Kidney tubule cell (primary cell): ENCODE data around the gene CFAP74.

ENCODE experiments used
- DNase-seq: peaks from one replicate; pipeline ENCODE4 v3.0.0-alpha.2; 2018; ENCODE audit warnings: low spot score

Gene CFAP74

DNA sequence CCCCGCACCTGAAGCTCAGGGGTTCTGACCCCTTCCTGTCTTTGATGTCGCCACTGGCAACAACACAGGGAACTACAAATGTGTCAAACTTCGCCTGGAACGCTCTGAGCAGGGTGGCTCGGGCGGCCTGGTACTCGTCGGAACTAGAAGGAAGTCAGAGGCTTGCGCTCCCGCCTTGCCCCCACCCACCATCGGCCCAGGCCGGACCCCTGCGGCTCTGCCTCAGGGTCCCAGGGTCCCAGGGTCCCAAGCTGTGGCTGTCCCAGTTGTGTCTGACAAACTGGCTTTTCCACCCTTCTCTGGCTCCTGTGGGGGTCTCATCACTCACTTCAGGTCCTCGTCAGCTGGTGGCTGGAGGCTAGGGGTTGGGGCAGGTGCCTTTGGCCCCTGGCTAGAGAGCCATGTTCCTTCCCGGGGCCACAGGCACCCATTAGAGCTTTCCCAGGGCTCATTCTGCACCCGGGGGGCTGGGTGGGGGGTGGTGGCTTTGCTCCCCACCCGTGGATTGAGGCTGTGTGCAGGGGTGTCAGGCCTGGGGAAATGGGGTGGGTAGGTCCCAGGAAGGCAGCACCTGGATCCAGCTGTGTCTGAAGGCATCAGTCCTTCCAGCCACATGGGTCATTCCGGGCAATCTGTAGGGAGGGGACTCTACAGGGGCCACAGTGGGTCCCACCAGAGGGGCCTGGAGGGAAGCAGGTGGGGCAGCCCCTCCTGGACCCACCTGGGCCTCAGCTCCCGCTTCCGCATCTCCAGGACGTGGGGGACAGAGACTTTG lies 76.5 kb downstream of the CFAP74 start:
- no peak for DNase-seq

DNA sequence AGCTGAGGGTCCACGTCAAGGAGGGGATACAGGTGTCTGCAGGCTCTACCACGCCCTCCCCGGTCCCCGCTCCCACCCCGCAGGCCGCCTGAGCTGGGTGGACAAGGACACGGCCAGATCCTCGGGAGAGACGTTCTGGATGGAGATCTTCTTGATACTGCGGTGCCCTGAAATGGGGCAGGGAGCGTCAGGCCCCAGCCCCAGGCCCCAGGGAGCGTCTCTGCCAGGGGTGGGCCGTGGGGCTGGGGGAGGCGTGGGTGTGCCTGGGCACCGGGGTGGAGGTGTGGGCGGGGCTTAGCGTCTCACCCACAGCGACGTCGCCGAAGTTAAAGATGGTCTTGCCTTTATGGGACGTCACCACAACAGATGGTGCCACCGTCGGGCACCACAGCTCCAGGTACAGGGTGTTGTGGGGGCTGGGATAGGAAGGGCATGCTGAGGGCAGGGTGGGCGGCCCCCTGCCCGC lies 77.2 kb downstream of the CFAP74 start:
- DNase-seq: no peak

DNA sequence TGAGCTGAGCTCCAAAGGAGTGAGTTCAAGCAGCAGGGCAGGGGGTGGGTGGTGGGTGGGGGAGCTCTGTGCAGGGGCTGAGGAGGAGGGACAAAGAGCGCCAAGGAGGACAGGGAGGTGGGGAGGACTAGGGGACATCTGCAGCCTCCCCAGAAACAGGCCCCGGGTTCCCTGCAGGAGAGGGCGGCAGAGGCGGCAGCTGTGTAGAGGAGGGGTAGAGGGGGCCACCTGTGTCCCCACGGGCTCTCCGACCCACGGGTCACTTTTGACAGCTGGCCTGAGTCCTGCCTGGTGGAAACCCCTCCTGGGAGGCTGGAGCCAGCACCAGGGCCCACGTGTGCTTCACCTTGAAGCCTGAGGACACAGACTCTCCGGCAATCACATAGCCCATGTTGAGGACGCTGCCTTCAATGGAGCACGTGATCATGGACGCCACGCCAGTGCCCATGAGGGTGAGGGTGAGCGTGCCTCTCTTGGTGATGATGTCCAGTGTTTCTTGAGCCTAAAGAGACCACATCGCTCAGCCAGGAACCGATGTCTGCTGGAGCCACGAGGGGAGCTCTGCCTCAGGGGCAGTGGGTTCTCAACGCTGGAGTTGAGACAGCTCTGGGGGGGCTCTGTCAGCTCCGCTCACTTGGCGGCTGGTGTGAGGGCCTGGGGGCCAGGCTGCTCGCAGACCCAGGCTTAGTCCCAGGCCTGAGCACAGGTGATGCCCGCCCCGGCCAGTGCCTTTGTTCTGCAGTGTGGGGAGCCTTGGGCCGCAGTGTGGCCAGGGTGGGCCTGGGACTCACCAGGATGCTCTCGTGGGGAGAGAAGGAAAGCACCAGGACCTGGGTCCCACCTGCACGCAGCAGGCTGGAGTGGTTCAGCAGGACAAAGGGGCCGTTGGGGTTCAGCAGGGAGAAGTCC lies 77.9 kb downstream of the CFAP74 start:
- DNase-seq: no peak

DNA sequence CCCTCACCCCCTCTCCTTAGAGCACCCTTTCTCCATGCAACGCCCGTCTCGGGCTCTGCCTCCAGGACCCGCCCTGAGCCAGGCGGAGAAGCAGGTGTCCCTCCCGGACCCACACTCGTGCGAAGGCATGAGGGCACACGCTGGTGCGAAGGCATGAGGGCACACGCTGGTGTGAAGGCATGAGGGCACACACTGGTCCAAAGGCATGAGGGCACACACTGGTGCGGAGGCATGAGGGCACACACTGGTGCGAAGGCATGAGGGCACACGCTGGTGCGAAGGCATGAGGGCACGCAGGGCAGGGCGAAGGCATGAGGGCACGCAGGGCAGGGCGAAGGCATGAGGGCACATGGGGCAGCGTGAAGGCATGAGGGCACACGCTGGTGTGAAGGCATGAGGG lies 78.7 kb downstream of the CFAP74 start:
- no peak for DNase-seq

DNA sequence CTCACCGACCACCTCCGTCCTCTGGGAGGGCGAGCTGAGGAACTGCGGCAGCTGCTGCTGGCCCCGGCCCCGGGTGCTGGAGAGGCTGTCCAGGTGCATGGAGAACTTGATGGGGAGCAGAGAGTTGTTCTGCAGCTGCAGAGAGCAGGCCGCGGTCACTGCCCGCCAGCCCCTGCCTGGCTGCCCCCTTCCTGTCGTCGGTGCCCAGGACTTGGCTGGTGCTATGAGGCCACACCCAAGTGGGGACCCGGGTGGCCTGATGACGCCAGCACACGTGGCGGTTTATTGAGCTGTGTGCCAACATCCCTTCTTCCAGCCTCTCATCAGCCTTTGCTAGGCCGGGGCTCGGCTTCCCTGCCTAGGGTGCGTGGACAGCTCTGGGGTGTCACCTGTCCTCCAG lies 79.2 kb downstream of the CFAP74 start:
- no peak for DNase-seq

DNA sequence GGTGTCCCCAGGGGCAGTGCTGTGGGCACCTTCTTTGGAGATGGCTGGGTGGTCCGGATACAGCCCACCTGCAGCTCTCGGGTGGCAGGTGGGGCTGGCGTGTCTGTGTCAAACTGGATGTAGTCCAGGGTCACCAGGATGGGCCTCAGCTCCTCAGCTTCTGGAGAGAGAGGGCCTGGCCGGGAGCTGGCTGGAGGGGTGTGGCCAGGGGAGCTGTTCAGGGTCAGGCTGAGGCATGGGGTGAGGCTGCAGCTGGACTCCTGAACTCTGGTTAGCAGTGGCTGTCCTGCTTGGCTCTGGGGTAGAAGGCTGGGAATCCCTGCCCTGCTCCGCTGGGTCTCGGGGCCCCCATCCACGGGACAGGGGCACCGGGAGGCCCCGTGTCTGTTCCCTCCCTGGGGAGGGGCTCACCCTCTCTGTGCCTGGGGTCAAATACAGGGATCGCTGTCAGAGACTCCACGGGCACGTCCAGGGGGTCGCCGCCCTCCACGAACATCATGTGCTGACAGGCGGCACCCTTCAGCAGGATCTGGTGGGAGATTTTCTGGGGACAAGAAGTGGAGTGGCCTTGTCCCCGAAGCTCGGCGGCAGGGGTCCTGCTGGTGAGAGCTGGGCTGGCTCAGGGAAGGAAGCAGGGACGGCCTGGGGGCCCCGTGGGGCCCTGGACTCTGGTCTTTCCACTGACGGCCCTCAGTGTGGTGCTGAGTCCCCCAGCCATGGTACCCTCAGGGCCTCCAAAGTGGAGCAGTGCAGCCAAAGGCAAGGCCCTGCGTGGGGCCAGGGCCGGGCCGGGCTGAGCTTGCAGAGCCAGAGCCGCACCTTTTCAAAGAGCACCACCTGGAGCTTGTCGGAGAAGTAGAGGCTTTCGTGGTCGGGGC lies 80.4 kb downstream of the CFAP74 start:
- no peak for DNase-seq

DNA sequence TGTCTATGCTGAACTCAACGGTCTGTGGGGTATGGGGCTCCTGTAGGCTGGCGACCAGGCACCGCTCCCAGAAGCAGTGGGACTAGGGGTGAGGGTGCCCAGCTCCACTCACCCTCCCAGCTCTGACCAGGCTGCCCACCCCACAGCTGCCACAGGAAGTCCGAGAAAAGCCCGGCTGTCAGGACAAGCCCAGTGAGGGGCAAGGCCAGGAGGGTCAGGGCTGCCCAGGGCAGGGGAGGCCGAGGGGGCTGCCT lies 81.0 kb downstream of the CFAP74 start:
- DNase-seq: no peak

DNA sequence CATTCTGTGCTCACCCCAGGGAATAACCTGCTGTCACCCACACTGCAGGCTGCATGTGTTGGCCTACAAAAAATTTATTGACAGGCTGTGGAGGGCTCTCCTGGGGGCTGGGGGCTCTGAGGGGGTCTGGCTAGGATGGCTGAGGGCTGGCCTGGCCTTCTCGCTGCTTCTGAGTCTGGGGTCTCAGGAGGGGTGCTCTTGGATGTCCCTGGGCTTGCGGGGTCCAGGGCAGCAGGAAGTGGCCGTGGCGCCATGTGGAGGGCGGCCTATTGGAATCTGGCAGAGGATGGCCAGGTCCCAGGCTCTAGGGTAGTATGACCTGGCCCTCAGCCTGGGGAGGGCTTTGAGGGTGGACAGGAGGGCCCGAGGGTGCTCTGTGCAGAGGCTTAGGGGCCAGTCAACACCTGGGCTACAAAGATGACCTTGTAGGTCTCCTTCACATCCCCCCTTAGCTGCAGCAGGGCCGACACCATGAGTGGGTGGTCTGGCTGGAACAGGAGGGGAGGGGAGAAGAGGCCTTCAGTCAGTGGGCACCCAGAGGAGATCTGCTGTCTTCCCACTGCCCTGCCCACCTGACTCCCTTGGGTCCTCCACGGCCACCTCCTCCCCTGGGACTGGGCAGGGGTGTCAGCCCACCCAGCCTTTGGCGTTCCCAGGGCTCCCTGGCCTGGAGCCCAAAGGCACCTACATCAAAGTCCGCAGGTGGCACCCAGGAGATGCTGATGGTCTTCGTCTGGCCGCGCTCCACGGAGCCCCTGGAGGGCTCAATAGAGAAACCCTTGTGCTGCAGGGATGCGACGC lies 81.5 kb downstream of the CFAP74 start:
- DNase-seq: no peak

DNA sequence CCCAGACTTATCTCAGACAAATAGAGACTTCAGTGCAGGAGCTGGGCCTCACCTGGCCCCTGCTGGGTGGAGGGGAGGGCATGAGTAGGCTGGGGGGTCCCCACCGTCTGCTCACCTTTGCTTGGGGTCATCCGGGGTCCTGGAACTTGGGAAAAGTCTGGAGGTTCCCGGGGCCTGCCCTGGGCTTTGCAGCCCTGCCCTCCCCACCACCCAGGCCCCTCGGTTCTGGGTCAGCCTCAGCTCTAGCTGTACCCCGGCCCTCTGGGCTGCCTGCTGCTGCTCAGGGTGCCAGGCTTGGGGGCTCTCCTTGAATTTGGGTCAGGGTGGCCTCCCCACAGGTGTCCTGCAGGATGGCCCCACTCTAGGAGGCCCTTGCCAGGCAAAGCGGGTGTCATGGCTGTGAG lies 82.1 kb downstream of the CFAP74 start:
- DNase-seq: no peak

DNA sequence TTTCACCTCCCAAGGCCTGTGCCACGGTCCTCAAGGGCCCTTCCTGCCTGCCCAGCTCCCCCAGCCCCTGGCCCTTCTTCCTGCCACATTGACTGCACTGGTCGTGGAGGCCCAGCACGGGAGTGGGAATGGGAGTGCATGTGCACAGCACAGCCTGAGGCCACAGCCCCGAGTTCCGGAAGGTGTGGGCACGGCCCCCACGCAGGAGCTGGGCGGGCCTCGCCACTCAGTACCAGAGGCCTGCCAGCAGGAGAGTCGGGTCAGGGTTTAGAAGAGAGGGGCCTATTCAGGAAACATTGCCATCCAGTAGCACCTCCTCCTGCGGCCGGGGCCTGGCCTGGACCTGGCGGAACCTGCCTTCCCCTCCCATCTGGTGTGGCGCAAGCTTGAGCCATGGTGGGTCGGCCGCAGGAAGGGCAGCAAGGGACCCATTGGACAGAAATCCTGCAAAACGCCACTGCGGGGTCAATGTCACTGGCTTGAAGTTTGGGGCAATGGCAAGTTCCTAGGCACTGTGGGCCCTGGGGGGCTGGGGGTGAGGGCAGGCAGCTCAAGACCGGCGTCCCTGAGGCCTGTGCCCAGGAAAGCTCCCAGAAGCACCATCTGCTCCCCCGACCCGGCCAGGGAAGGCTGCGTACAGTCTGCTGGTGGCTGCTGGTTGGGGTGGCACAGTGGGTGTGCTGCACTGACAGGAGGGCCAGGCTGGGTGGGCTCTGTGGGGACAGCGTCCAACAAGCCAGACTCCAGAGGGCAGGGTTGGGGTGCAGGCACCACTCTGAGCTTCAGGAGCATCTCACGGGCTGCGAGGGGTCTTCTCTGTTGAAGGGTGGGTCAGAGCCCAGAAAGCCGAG lies 82.8 kb downstream of the CFAP74 start:
- no peak for DNase-seq

DNA sequence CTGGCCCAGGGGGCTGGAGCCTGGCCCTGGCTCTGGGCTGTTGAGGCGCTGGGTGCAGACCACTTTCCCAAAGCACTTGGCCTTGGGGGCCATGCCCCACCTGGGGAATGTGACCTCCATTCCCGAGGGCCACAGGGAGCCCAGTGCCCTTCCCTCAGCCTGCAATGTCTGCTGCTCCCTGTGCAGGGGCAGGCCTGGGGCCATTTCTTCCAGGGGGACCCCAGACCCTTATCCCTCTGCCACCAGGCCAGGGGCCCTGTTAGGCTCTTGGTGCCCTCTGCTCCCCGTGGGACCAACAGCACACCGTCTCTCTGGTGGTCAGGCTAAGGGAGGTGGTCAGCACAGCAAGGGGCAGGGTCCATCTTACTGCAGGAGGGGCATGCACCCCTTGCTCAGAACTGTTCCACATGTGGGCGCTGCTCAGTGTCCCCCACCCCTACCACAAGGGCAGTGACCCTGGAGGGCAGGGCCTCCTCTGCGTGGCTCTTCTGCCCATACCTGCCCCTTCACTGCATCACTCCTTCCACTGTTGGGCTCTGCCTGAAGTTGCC lies 83.5 kb downstream of the CFAP74 start:
- DNase-seq: no peak

DNA sequence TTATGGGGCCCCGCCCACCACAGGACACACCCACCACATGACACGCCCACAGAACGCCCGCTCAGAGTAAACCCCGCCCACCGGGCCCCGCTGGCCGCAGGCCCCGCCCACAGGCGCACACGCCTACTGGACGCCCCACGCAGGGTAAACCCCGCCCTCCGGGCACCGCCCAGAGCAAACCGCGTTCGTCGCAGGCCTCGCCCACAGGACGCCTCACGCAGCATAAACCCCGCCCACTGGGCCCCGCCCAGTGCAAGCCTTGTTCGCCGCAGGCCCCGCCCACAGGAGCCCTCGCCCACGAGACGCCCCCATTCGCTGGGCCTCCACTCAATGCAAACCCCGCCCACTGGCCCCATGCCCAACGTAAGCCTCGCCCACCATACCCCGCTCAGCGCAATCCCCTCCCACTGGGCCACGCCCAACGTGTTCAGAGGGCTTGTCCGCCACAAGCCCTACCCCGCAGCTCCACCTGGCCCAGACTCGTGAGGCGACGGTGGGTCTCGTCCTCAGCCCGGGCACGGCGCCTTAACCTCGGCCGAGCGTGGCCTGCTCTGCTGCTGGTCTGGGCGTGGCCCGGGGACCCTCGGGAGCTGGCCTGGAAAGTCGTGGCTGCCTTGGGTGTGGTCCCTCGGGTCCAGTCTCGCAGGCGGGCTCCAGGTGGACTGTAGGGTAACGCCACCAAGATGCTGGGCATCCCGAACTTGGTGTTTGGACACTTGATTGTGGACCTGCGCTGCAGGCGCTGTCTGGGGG lies 84.1 kb downstream of the CFAP74 start:
- DNase-seq: peak; percentile 96

DNA sequence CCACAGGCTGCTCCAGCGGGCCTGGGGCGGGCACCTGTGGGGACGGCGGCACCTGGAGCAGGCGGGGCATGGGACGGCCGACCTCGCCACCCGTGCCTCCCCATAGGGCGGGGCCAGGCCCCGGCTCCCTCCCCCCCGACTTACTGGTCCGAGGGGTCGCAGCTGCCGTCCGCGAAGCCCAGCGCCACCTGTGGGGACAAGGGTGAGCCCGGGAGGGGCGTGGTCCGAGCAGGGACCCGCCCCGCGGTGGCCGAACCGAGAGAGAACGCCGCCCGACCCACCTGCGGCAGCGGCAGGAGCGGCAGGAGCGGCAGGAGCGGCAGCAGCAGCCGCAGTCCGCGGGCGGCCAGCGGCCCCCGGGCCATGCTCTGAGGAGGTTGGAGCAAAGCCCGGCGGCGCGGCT lies 84.7 kb downstream of the CFAP74 start, which contains the start of gene TMEM52:
Gene TMEM52 (minus strand): TSS at position 379 of the 403 bp plus-strand sequence. CDS start 14 bp downstream, at position 365.
- no peak for DNase-seq

DNA sequence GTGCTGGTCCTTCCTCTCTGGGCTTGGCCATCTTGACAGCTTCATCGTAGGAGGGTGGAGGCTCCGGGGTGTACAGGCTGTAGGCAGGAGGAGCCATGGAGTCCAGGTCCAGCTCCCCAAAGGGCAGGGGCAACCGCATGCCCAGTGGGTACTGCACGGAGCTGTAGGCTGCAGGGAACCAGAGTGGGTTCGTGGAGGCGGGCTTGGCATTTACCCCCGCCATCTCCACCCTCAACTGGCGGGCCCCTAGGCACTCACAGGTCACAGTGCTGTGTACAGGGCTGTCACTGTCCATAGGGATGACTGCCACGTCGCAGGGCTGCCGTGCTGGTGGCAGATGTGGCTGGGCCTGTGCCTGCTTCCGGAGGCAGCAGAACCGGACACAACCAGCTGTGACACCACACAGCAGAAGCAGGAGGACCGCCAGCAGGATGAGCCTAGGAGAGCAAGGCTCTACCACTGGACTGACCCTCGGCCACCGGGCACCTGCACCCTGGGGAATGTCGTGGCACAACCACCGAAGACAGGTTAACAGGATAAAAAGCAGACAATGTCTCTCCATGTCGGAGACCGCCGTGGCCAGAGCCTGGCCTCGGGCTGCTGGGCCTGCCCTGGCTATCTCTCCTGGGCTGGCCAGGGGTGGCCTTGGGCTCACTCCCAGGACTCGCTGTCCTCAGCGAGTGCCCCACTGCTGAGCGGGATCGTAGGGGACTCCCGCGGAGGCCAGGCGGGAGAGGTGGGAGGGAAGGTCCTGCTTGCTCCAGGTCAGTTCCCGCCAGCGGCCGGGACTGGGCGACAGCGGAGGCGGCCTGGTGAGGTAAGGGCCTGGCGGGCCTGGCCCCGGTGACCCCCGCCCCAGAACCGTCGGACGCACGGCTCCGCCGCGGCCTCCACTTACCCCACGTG lies 85.3 kb downstream of the CFAP74 start:
- no peak for DNase-seq

DNA sequence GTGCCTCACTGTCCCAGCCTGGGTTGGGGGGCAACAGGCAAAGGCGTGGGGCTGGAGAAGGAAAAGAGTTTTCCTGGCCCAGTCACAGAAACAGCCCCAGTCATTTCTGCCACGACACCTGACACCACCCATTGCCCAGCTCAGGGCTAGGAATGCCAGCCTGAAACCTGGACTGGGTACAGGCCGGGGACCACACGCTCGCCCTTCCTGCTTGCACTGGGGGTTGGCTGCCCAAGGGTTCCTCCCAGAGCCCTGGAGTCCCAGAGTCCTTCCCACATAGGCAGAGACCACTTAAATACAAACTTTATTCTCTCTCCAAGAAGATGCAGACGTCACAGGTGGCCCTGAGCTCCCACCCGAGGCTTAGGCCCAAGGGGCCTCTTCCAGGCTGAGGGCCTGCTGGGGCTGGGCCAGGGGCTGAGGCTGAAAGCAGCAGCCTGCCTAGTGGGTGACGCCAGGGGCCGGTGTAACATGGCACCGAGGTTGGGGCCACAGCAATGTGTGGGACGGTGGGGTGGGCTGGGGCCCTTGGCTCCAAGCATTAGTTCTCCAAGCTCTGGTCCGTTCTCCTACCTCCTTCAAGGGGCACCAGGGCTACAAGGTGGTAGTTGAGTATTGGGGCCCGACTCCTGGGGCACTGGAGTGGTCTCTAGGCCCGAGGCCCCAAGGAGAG lies 86.1 kb downstream of the CFAP74 start:
- no peak for DNase-seq

DNA sequence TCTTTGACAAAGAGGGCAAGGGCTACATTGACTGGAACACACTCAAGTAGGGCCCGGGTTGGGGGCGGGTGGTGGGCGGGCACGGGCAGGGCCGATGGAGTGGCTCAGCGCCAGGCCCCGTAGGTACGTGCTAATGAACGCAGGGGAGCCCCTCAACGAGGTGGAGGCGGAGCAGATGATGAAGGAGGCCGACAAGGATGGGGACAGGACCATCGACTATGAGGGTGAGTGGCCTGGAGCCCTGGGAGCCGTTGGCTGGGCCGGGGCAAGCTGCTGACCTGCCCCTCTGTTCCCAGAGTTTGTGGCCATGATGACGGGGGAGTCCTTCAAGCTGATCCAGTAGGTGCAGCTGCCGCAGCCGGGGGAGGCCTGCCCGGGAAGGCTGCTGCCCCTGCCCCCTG lies 86.7 kb downstream of the CFAP74 start:
- no peak for DNase-seq

DNA sequence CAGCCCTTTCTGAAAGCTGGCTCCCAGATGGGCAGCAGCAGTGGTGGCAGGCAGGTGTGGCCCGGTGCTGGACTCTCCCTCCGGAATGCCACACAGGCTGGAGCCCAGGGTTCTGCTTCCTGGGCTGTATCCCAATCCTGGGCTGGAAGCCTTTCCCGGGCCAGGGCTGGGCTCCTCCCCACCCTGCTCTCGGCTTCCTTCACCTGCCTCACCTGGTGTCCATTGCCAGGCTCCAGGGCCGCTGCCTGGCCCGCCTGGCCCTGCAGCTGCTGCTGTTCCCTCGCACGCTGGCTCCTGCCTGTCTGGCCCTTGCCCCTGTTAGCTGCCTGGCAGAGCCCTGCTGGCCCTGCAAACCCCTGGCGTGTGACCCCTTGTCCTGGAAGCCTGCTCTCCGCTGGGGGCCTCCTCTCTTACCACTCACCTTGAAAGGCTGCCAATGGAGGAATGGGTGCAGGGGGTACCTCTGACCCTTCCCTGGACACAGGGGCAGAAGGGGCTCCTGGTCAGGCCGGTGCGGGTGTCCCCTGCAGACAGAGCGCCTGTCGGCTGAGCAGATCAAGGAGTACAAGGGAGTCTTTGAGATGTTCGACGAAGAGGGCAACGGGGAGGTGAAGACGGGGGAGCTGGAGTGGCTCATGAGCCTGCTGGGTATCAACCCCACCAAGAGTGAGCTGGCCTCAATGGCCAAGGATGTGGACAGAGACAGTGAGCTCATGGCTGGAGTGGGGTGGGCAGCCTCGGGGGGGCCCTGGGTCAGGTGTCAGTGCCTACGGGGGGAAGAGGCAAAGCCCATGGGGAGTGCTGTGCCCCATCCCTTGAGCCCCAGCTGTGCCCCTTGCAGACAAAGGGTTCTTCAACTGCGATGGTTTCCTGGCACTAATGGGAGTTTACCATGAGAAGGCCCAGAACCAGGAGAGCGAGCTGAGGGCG lies 87.4 kb downstream of the CFAP74 start:
- DNase-seq: no peak
